ENCODE data around the gene B3GNT3. TPM values are rescaled to one million over a fixed set of nuclear protein-coding genes. Genes with fewer than 3 reads are reported as not detected.
"Not testable (repeated sequence)": the region's sequence is repeated elsewhere in the genome, so short reads cannot be mapped to it uniquely, and the experiment has no call there.

The B3GNT3 gene
- total and polyA plus RNA-seq, 2 of the 13 experiments (the other 11 are each of a cell fraction or from before 2014, with no cell fraction given), result 0.86 to 4.0 TPM

GRCh38 chr19:17775991-17776803 is 18.7 kb upstream of the B3GNT3 start:
- TF ChIP-seq MXI1 (IDR thresholded peaks at IDR 0.05; ENCODE audit: borderline replicate concordance, low read depth, low read length) (no peak), NCOA5 (CRISPR knock-in tag; IDR thresholded peaks at IDR 0.05) (no peak), DNMT3B (CRISPR knock-in tag; conservative IDR thresholded peaks at IDR 0.05) (no peak), ATF1 (CRISPR knock-in tag; IDR thresholded peaks at IDR 0.05) (no peak), JUNB (CRISPR knock-in tag; IDR thresholded peaks at IDR 0.05; ENCODE audit: borderline replicate concordance) (no peak), MATR3 (CRISPR knock-in tag; IDR thresholded peaks at IDR 0.05) (no peak), ZNF749 (CRISPR knock-in tag; IDR thresholded peaks at IDR 0.05; ENCODE audit: borderline replicate concordance) (no peak), ZNF644 (CRISPR knock-in tag; IDR thresholded peaks at IDR 0.05; ENCODE audit: low read depth) (no peak), ZNF792 (CRISPR knock-in tag; IDR thresholded peaks at IDR 0.05) (no peak)
- Histone ChIP-seq H3K9me3 (ENCODE audit: low read length) (no peaks in the 10 kb centered on the region), H3K36me3 (replicated peaks in 1 of 2; ENCODE audit: control insufficient read depth in 1 of 2, insufficient read depth in 2 of 2, low read length in 2 of 2) (no peaks in the 10 kb centered on the region), H3K4me1 (ENCODE audit: insufficient read depth, low read length) (peaks cover 8% of the 10 kb centered on the region; the same call in 1 of the 2 replicates), H3K27ac (ENCODE audit: extremely low read length, insufficient read depth, low read length) (no peak overlapping the region), H3K9ac (ENCODE audit: insufficient read depth, low read depth, low read length) (no peak overlapping the region), H4K20me1 (ENCODE audit: insufficient read depth, low read length) (no peaks in the 10 kb centered on the region), H3K4me2 (ENCODE audit: low read depth, low read length) (no peak overlapping the region), H3K79me2 (ENCODE audit: insufficient read depth, low read length) (no peaks in the 10 kb centered on the region), H3K27me3 (ENCODE audit: control insufficient read depth in 1 of 2, insufficient read depth in 2 of 2, low read length in 2 of 2) (no peaks in the 10 kb centered on the region), H3K4me3 (replicated peaks in 1 of 3; ENCODE audit: insufficient read depth in 1 of 3, low read depth in 2 of 3, low read length in 3 of 3) (no peak overlapping the region), H2AFZ (ENCODE audit: low read length) (no peak overlapping the region)
- ChIA-PET CTCF (ENCODE audit: low intra/inter-chr PET ratio, low total read pairs) (interaction anchor here (0.9 to 2.2 kb wide), 2 partner anchors 10 to 72 kb away, joined by 4 to 13 read pairs; no protein-coding TSS in a partner anchor), POLR2A (no interaction called here)
- WGBS (ENCODE audit: low lambda C conversion rate), result 80% methylated on average over 14 of the region's 27 CpGs
- DNase-seq (ENCODE audit: low spot score) (no peak), ATAC-seq (no peak), FAIRE-seq (no peak)
- intact Hi-C loops (cut with micrococcal nuclease; ENCODE audit: unreplicated experiment) (loop anchor here (1.0 kb wide), 1 partner anchor 79 kb away; no protein-coding TSS in a partner anchor), in situ Hi-C loops (cut with HindIII; ENCODE audit: extremely low pct_ligation_motif_present, low pct_unique_long_range_greater_than_20kb) (no loop called here)
- no TSS peak for BruUV-seq (replicated peaks)

GRCh38 chr19:17777840-17778239 is 17.1 kb upstream of the B3GNT3 start:
- not testable (repeated sequence) for H2AFZ ChIP-seq (ENCODE audit: low read length)

More at GRCh38 chr19:17777840-17778239, 17.1 kb upstream of the B3GNT3 start:
- H3K9ac ChIP-seq (ENCODE audit: insufficient read depth, low read depth, low read length); CTCF ChIA-PET (ENCODE audit: low intra/inter-chr PET ratio, low total read pairs); H4K20me1 ChIP-seq (ENCODE audit: insufficient read depth, low read length); H3K4me1 ChIP-seq (ENCODE audit: insufficient read depth, low read length); H3K27ac ChIP-seq (ENCODE audit: extremely low read length, insufficient read depth, low read length); DNase-seq (ENCODE audit: low spot score); intact Hi-C loops (cut with micrococcal nuclease; ENCODE audit: unreplicated experiment); in situ Hi-C loops (cut with HindIII; ENCODE audit: extremely low pct_ligation_motif_present, low pct_unique_long_range_greater_than_20kb); ATAC-seq; H3K36me3 ChIP-seq (replicated peaks in 1 of 2; ENCODE audit: control insufficient read depth in 1 of 2, insufficient read depth in 2 of 2, low read length in 2 of 2); H3K27me3 ChIP-seq (ENCODE audit: control insufficient read depth in 1 of 2, insufficient read depth in 2 of 2, low read length in 2 of 2); H3K4me2 ChIP-seq (ENCODE audit: low read depth, low read length); H3K79me2 ChIP-seq (ENCODE audit: insufficient read depth, low read length); H3K4me3 ChIP-seq (replicated peaks in 1 of 3; ENCODE audit: insufficient read depth in 1 of 3, low read depth in 2 of 3, low read length in 3 of 3); H3K9me3 ChIP-seq (ENCODE audit: low read length); FAIRE-seq; BruUV-seq (replicated peaks): not testable (repeated sequence)
- 85% methylated on average over 9 of the region's 10 CpGs for WGBS (ENCODE audit: low lambda C conversion rate)
- POLR2A ChIA-PET, result interaction anchor here (1.2 kb wide), 1 partner anchor 17 kb away, joined by 3 read pairs; the partner anchor contains the start of gene B3GNT3

All from HepG2 (cell line).